ENCODE results near the gene TMEM150B. TPM values are rescaled to one million over a fixed set of nuclear protein-coding genes. Genes with fewer than 3 reads are reported as not detected.

TMEM150B gene
- total and polyA plus RNA-seq, 2 of the 13 experiments (the other 11 are each of a cell fraction or from before 2014, with no cell fraction given) = 1.3 to 1.8 TPM

- no peak for TF ChIP-seq USF2 (IDR thresholded peaks at IDR 0.05; ENCODE audit: low read depth, low read length)
- TF ChIP-seq USF2 (CRISPR knock-in tag; IDR thresholded peaks at IDR 0.05; ENCODE audit: borderline replicate concordance) = no peak; the same call in 1 of the 2 replicates
- no peak for TF ChIP-seq HMGA1 (CRISPR knock-in tag; conservative IDR thresholded peaks at IDR 0.05)
- no peak for TF ChIP-seq NFAT5 (CRISPR knock-in tag; IDR thresholded peaks at IDR 0.05)
- TF ChIP-seq MAZ (IDR thresholded peaks at IDR 0.05; ENCODE audit: borderline replicate concordance, low read depth, low read length) = peak; percentile 93
- peak; percentile 80; the same call in 1 of the 2 replicates for TF ChIP-seq MAZ (CRISPR knock-in tag; IDR thresholded peaks at IDR 0.05; ENCODE audit: low read depth)
- no peak for TF ChIP-seq ZFP62 (CRISPR knock-in tag; IDR thresholded peaks at IDR 0.05)
- TF ChIP-seq ZNF766 (CRISPR knock-in tag; IDR thresholded peaks at IDR 0.05; ENCODE audit: borderline replicate concordance) = no peak
- TF ChIP-seq ATAD3A (CRISPR knock-in tag; IDR thresholded peaks at IDR 0.05) = no peak
- TF ChIP-seq TRIM24 (CRISPR knock-in tag; IDR thresholded peaks at IDR 0.05) = no peak
- TF ChIP-seq NCOA1 (CRISPR knock-in tag; IDR thresholded peaks at IDR 0.05) = no peak
- no peak for TF ChIP-seq TCF12 (IDR thresholded peaks at IDR 0.05)
- no peak for TF ChIP-seq TCF12 (CRISPR knock-in tag; IDR thresholded peaks at IDR 0.05)
- TF ChIP-seq ZNF777 (CRISPR knock-in tag; IDR thresholded peaks at IDR 0.05) = no peak
- TF ChIP-seq, protein P1, sequence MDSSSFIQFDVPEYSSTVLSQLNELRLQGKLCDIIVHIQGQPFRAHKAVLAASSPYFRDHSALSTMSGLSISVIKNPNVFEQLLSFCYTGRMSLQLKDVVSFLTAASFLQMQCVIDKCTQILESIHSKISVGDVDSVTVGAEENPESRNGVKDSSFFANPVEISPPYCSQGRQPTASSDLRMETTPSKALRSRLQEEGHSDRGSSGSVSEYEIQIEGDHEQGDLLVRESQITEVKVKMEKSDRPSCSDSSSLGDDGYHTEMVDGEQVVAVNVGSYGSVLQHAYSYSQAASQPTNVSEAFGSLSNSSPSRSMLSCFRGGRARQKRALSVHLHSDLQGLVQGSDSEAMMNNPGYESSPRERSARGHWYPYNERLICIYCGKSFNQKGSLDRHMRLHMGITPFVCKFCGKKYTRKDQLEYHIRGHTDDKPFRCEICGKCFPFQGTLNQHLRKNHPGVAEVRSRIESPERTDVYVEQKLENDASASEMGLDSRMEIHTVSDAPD (CRISPR knock-in tag; IDR thresholded peaks at IDR 0.05) = no peak
- no peak for TF ChIP-seq ZNF552 (CRISPR knock-in tag; IDR thresholded peaks at IDR 0.05; ENCODE audit: borderline replicate concordance)
- peak; percentile 61; the same call in 1 of the 2 replicates for TF ChIP-seq ATF7-NPFF (CRISPR knock-in tag; IDR thresholded peaks at IDR 0.05; ENCODE audit: low read depth)
- TF ChIP-seq, protein P2, sequence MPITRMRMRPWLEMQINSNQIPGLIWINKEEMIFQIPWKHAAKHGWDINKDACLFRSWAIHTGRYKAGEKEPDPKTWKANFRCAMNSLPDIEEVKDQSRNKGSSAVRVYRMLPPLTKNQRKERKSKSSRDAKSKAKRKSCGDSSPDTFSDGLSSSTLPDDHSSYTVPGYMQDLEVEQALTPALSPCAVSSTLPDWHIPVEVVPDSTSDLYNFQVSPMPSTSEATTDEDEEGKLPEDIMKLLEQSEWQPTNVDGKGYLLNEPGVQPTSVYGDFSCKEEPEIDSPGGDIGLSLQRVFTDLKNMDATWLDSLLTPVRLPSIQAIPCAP (CRISPR knock-in tag; IDR thresholded peaks at IDR 0.05; ENCODE audit: low read depth) = no peak
- TF ChIP-seq MAFK (conservative IDR thresholded peaks at IDR 0.05 in 1 of 2, IDR thresholded peaks at IDR 0.05 in 1 of 2; ENCODE audit: low read length in 2 of 2) = no peak
- no peak for TF ChIP-seq HIVEP1 (CRISPR knock-in tag; IDR thresholded peaks at IDR 0.05)
- TF ChIP-seq NFRKB (IDR thresholded peaks at IDR 0.05) = no peak
Measured at GRCh38 chr19:55339105-55339888, 14.2 kb upstream of the TMEM150B start, which contains the start of gene KMT5C (continued).

All from HepG2 (cell line).